ENCODE measurements around the gene AFDN. TPM values are rescaled to one million over a fixed set of nuclear protein-coding genes. Genes with fewer than 3 reads are reported as not detected.

The AFDN gene
- total and polyA plus RNA-seq, 2 experiments from 2014 or later = 66.9 to 200 TPM

DNA sequence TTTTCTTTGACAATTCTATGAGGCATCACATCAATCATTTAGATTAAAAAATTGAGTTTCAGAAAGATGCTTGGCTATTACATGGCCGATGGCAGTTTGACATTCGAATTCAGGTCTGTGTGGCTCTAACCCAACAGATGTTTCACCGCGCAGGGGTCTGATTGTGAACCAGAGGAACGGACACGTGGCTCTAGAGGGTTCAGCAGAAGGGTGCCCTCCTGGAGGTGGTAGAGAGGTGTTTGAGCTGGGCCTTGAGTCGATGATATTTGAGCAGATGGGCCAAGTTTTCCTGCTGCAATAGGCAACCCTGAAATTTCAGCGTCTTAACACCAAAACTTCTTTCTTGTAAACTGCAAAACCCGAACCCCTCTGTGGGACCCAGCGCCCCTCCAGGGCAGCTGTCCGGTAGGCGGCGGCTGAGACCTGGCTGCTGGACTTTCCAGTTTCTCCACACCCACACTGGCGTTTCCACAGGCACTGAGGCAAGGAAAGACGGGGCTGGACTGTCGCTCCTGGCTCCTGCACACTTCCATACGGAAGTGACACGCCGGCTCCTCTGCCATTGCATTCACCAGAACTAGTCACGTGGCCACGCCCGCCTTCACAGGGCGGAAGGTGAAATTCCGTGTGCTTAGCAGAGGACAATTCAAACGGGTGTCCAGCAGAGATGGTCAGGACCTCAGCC is 11.3 kb upstream of the AFDN start:
- Mint-ChIP-seq H3K4me1 (peaks cover 36% of the 10 kb centered on the region), H3K36me3 (ENCODE audit: low read depth) (no peaks in the 10 kb centered on the region), H3K4me3 (no peak overlapping the region), H3K27ac (no peak overlapping the region), H3K9me3 (no peaks in the 10 kb centered on the region; the same call in 2 of the 3 replicates), H3K27me3 (ENCODE audit: insufficient read depth, low read depth, poor library complexity) (peaks cover 3% of the 10 kb centered on the region)
- H3F3A ChIP-seq (replicated peaks; ENCODE audit: low read depth) = no peaks in the 10 kb centered on the region
- H2AFZ ChIP-seq = peak overlapping the region; percentile 74
- no peaks in the 10 kb centered on the region for H3K27me3 ChIP-seq (ENCODE audit: insufficient read depth)
- DNase-seq (ENCODE audit: low spot score) (no peak), ATAC-seq (no peak)
- no peaks in the 10 kb centered on the region for H4K20me1 ChIP-seq (replicated peaks; ENCODE audit: insufficient read depth)
- H3K4me1 ChIP-seq (ENCODE audit: insufficient read depth) = peaks cover 34% of the 10 kb centered on the region
- H3K4me3 ChIP-seq = no peak overlapping the region
- no peak overlapping the region for H3K4me2 ChIP-seq
- H3K79me2 ChIP-seq (replicated peaks; ENCODE audit: insufficient read depth) = no peaks in the 10 kb centered on the region
- TF ChIP-seq POLR2AphosphoS5 (IDR thresholded peaks at IDR 0.05; ENCODE audit: low read depth) (no peak), ZNF331 (CRISPR knock-in tag; IDR thresholded peaks at IDR 0.05; ENCODE audit: low read depth) (no peak), ZNF114 (CRISPR knock-in tag; IDR thresholded peaks at IDR 0.05) (no peak), JUNB (IDR thresholded peaks at IDR 0.05; ENCODE audit: unreplicated experiment) (no peak), ETS1 (IDR thresholded peaks at IDR 0.05) (no peak), EZH2phosphoT487 (IDR thresholded peaks at IDR 0.05; ENCODE audit: unreplicated experiment) (no peak), CREB1 (CRISPR knock-in tag; IDR thresholded peaks at IDR 0.05; ENCODE audit: low read depth) (no peak), STAT1 (IDR thresholded peaks at IDR 0.05; ENCODE audit: unreplicated experiment) (no peak), NANOG (IDR thresholded peaks at IDR 0.05; ENCODE audit: borderline replicate concordance) (no peak), EZH2 (IDR thresholded peaks at IDR 0.05; ENCODE audit: low read depth, unreplicated experiment) (no peak)
- TF ChIP-seq, protein P1, sequence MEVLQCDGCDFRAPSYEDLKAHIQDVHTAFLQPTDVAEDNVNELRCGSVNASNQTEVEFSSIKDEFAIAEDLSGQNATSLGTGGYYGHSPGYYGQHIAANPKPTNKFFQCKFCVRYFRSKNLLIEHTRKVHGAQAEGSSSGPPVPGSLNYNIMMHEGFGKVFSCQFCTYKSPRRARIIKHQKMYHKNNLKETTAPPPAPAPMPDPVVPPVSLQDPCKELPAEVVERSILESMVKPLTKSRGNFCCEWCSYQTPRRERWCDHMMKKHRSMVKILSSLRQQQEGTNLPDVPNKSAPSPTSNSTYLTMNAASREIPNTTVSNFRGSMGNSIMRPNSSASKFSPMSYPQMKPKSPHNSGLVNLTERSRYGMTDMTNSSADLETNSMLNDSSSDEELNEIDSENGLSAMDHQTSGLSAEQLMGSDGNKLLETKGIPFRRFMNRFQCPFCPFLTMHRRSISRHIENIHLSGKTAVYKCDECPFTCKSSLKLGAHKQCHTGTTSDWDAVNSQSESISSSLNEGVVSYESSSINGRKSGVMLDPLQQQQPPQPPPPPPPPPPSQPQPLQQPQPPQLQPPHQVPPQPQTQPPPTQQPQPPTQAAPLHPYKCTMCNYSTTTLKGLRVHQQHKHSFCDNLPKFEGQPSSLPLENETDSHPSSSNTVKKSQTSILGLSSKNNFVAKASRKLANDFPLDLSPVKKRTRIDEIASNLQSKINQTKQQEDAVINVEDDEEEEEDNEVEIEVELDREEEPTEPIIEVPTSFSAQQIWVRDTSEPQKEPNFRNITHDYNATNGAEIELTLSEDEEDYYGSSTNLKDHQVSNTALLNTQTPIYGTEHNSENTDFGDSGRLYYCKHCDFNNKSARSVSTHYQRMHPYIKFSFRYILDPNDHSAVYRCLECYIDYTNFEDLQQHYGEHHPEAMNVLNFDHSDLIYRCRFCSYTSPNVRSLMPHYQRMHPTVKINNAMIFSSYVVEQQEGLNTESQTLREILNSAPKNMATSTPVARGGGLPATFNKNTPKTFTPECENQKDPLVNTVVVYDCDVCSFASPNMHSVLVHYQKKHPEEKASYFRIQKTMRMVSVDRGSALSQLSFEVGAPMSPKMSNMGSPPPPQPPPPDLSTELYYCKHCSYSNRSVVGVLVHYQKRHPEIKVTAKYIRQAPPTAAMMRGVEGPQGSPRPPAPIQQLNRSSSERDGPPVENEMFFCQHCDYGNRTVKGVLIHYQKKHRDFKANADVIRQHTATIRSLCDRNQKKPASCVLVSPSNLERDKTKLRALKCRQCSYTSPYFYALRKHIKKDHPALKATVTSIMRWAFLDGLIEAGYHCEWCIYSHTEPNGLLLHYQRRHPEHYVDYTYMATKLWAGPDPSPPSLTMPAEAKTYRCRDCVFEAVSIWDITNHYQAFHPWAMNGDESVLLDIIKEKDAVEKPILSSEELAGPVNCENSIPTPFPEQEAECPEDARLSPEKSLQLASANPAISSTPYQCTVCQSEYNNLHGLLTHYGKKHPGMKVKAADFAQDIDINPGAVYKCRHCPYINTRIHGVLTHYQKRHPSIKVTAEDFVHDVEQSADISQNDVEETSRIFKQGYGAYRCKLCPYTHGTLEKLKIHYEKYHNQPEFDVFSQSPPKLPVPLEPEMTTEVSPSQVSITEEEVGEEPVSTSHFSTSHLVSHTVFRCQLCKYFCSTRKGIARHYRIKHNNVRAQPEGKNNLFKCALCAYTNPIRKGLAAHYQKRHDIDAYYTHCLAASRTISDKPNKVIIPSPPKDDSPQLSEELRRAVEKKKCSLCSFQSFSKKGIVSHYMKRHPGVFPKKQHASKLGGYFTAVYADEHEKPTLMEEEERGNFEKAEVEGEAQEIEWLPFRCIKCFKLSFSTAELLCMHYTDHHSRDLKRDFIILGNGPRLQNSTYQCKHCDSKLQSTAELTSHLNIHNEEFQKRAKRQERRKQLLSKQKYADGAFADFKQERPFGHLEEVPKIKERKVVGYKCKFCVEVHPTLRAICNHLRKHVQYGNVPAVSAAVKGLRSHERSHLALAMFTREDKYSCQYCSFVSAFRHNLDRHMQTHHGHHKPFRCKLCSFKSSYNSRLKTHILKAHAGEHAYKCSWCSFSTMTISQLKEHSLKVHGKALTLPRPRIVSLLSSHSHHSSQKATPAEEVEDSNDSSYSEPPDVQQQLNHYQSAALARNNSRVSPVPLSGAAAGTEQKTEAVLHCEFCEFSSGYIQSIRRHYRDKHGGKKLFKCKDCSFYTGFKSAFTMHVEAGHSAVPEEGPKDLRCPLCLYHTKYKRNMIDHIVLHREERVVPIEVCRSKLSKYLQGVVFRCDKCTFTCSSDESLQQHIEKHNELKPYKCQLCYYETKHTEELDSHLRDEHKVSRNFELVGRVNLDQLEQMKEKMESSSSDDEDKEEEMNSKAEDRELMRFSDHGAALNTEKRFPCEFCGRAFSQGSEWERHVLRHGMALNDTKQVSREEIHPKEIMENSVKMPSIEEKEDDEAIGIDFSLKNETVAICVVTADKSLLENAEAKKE (CRISPR knock-in tag; IDR thresholded peaks at IDR 0.05) = no peak
- TF ChIP-seq, protein P2, sequence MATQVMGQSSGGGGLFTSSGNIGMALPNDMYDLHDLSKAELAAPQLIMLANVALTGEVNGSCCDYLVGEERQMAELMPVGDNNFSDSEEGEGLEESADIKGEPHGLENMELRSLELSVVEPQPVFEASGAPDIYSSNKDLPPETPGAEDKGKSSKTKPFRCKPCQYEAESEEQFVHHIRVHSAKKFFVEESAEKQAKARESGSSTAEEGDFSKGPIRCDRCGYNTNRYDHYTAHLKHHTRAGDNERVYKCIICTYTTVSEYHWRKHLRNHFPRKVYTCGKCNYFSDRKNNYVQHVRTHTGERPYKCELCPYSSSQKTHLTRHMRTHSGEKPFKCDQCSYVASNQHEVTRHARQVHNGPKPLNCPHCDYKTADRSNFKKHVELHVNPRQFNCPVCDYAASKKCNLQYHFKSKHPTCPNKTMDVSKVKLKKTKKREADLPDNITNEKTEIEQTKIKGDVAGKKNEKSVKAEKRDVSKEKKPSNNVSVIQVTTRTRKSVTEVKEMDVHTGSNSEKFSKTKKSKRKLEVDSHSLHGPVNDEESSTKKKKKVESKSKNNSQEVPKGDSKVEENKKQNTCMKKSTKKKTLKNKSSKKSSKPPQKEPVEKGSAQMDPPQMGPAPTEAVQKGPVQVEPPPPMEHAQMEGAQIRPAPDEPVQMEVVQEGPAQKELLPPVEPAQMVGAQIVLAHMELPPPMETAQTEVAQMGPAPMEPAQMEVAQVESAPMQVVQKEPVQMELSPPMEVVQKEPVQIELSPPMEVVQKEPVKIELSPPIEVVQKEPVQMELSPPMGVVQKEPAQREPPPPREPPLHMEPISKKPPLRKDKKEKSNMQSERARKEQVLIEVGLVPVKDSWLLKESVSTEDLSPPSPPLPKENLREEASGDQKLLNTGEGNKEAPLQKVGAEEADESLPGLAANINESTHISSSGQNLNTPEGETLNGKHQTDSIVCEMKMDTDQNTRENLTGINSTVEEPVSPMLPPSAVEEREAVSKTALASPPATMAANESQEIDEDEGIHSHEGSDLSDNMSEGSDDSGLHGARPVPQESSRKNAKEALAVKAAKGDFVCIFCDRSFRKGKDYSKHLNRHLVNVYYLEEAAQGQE (IDR thresholded peaks at IDR 0.05; ENCODE audit: unreplicated experiment) = no peak
- TF ChIP-seq, protein P3, sequence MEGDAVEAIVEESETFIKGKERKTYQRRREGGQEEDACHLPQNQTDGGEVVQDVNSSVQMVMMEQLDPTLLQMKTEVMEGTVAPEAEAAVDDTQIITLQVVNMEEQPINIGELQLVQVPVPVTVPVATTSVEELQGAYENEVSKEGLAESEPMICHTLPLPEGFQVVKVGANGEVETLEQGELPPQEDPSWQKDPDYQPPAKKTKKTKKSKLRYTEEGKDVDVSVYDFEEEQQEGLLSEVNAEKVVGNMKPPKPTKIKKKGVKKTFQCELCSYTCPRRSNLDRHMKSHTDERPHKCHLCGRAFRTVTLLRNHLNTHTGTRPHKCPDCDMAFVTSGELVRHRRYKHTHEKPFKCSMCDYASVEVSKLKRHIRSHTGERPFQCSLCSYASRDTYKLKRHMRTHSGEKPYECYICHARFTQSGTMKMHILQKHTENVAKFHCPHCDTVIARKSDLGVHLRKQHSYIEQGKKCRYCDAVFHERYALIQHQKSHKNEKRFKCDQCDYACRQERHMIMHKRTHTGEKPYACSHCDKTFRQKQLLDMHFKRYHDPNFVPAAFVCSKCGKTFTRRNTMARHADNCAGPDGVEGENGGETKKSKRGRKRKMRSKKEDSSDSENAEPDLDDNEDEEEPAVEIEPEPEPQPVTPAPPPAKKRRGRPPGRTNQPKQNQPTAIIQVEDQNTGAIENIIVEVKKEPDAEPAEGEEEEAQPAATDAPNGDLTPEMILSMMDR (conservative IDR thresholded peaks at IDR 0.05; ENCODE audit: low read depth in 2 of 2) = no peak
- no peaks in the 10 kb centered on the region for H3K9me2 ChIP-seq (ENCODE audit: insufficient read depth)
- no peaks in the 10 kb centered on the region for H3K36me3 ChIP-seq (ENCODE audit: insufficient read depth)
- no peak overlapping the region for H3K27ac ChIP-seq (ENCODE audit: low read depth)
